ENCODE data around the gene MDFIC2.

DNA sequence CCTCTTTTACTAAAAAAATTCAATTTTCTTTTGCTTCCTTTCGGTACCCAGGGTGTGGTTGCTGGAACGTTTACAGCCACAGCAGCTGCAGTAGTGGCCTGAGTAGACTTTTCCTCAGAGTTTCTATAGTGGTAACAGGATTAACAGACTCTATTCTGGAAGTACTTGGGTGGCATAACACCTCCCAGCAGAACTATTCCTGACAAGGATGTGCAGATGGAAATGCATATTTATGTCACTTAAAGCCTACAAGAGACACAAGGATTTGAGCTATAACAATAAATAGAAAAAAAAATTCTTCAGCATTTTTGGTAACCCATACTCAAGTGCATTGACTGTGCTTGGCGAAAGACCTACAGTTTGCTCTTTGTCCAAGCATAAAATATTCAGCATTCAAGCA lies 94.0 kb downstream of the MDFIC2 start:
- TF ChIP-seq EZH2phosphoT487 (IDR thresholded peaks at IDR 0.05; ENCODE audit: insufficient read depth, low read depth): no peak
- no peak for TF ChIP-seq EZH2 (IDR thresholded peaks at IDR 0.05; ENCODE audit: insufficient read depth, poor library complexity, severe bottlenecking)

Measured in GM23248 (cell line).